Neural cell (in vitro differentiated cells): Measurements from ENCODE around the gene TRABD2B. TPM values are rescaled to one million over a fixed set of nuclear protein-coding genes. Genes with fewer than 3 reads are reported as not detected.

Experiments used
- H2AFZ ChIP-seq: fragments of 200-600, 300-800 bp; sonication (generic), shearing (Covaris generic); 2 replicates; pipeline ENCODE4 v1.6.0; 2014; ENCODE audit warnings: low read depth, mild to moderate bottlenecking, antibody characterized with exemption, low read length, moderate library complexity
- H3F3A ChIP-seq: fragments of 200-600 bp; shearing (Covaris generic); 2 replicates; pipeline ENCODE4 v1.6.1; 2016; ENCODE audit warnings: mild to moderate bottlenecking, moderate library complexity, mixed read lengths, antibody characterized with exemption, low read length; ENCODE audit not compliant: insufficient read depth, poor library complexity, severe bottlenecking
- H3K27ac ChIP-seq: fragments of 200-600, 300-800 bp; sonication (generic), shearing (Covaris generic); 2 replicates; pipeline ENCODE4 v1.5.1; 2014; ENCODE audit warnings: mild to moderate bottlenecking, low read length, moderate library complexity
- H3K27me3 ChIP-seq: fragments of 300-800, 200-600 bp; sonication (generic), shearing (Covaris generic); 2 replicates; pipeline ENCODE4 v1.6.0; 2014; ENCODE audit warnings: mild to moderate bottlenecking, low read depth, low read length, moderate library complexity; ENCODE audit not compliant: insufficient read depth
- H3K36me3 ChIP-seq: fragments of 300-800, 200-600 bp; sonication (generic), shearing (Covaris generic); 2 replicates; pipeline ENCODE4 v1.5.1; 2014; ENCODE audit warnings: mild to moderate bottlenecking, antibody characterized with exemption, low read length, moderate library complexity; ENCODE audit not compliant: insufficient read depth
- H3K4me2 ChIP-seq: fragments of 300-800, 200-600 bp; sonication (generic), shearing (Covaris generic); 2 replicates; pipeline ENCODE4 v1.6.0; 2014; ENCODE audit warnings: mild to moderate bottlenecking, low read length
- H3K4me3 ChIP-seq: fragments of 300-800, 200-600 bp; sonication (generic), shearing (Covaris generic); 2 replicates; pipeline ENCODE4 v1.5.1; 2014; ENCODE audit warnings: mild to moderate bottlenecking, low read length, moderate library complexity
- H3K79me2 ChIP-seq: fragments of 200-600 bp; shearing (Covaris generic); replicated peaks from 2 replicates; pipeline ENCODE4 v1.6.0; 2014; ENCODE audit warnings: mild to moderate bottlenecking, low read length, moderate library complexity; ENCODE audit not compliant: insufficient read depth
- H3K9ac ChIP-seq: fragments of 300-800, 200-600 bp; sonication (generic), shearing (Covaris generic); 2 replicates; pipeline ENCODE4 v1.6.1; 2016; ENCODE audit warnings: mild to moderate bottlenecking, low read length, mixed read lengths
- H3K9me2 ChIP-seq: fragments of 200-600 bp; shearing (Covaris generic); 2 replicates; pipeline ENCODE4 v1.6.1; 2016; ENCODE audit warnings: mild to moderate bottlenecking, low read length, mixed read lengths; ENCODE audit not compliant: insufficient read depth
- H3K9me3 ChIP-seq: fragments of 200-600, 300-800 bp; sonication (generic), shearing (Covaris generic); 2 replicates; pipeline ENCODE4 v1.6.1; 2016; ENCODE audit warnings: mild to moderate bottlenecking, mixed run types, low read length, moderate library complexity, mixed read lengths
- H4K20me1 ChIP-seq: fragments of 200-600 bp; shearing (Covaris generic); 2 replicates; pipeline ENCODE4 v1.6.1; 2016; ENCODE audit warnings: mild to moderate bottlenecking, mixed run types; ENCODE audit not compliant: insufficient read depth
- CTCF ChIP-seq: fragments of 450-650 bp; IDR thresholded peaks from 2 replicates; pipeline ENCODE4 v1.5.1; 2014; ENCODE audit warnings: antibody characterized with exemption, mild to moderate bottlenecking, moderate library complexity; ENCODE audit not compliant: poor library complexity, severe bottlenecking
- EP300 ChIP-seq: fragments of 450-650 bp; conservative IDR thresholded peaks from 2 replicates; pipeline ENCODE4 v1.6.1; 2014; ENCODE audit warnings: antibody characterized with exemption, mild to moderate bottlenecking, moderate library complexity; ENCODE audit not compliant: poor library complexity, severe bottlenecking
- EZH2 ChIP-seq: fragments of 200-600, 300-800 bp; shearing (Covaris generic), sonication (generic); IDR thresholded peaks from 2 replicates; pipeline ENCODE4 v1.6.1; 2014; ENCODE audit warnings: antibody characterized with exemption, low read length, borderline replicate concordance, mild to moderate bottlenecking; ENCODE audit not compliant: insufficient read depth, poor library complexity, severe bottlenecking
- POLR2AphosphoS5 ChIP-seq: IDR thresholded peaks from 2 replicates; pipeline ENCODE4 v1.6.1; 2012
- RAD21 ChIP-seq: fragments of 450-650 bp; conservative IDR thresholded peaks from 2 replicates; pipeline ENCODE4 v1.6.1; 2014; ENCODE audit warnings: antibody characterized with exemption, mild to moderate bottlenecking, moderate library complexity
- REST ChIP-seq: IDR thresholded peaks from 2 replicates; pipeline ENCODE4 v1.6.1; 2012; ENCODE audit warnings: borderline replicate concordance
- SMC3 ChIP-seq: fragments of 450-650 bp; conservative IDR thresholded peaks from 2 replicates; pipeline ENCODE4 v1.6.1; 2014; ENCODE audit warnings: antibody characterized with exemption, mild to moderate bottlenecking, moderate library complexity; ENCODE audit not compliant: poor library complexity
- TAF1 ChIP-seq: IDR thresholded peaks from 2 replicates; pipeline ENCODE4 v1.6.1; 2012; ENCODE audit warnings: low read depth
- polyA plus RNA-seq: library from polyadenylated mRNA; depleted of rRNA; stranded (reverse); fragments of >200 nt; gene quantifications from 2 replicates; pipeline ENCODE4 v1.2.3, GENCODE V29; 2014

The TRABD2B gene
- polyA plus RNA-seq, 1 donor from 2014 or later, result 0.02 TPM

- Histone ChIP-seq H3K79me2 (no peaks in the 10 kb centered on the region), H3K9me2 (no peaks in the 10 kb centered on the region), H4K20me1 (no peaks in the 10 kb centered on the region), H3K36me3 (no peaks in the 10 kb centered on the region), H3K27me3 (peaks cover 97% of the 10 kb centered on the region), H2AFZ (no peak overlapping the region), H3K9ac (no peak overlapping the region), H3K9me3 (no peaks in the 10 kb centered on the region), H3F3A (no peaks in the 10 kb centered on the region), H3K27ac (no peak overlapping the region), H3K4me3 (no peak overlapping the region), H3K4me2 (no peak overlapping the region)
- TF ChIP-seq CTCF (no peak), RAD21 (no peak), POLR2AphosphoS5 (no peak), REST (no peak), EP300 (no peak), EZH2 (no peak), TAF1 (no peak), SMC3 (no peak)
Observed at GRCh38 chr1:47722101-47722500, 275.1 kb downstream of the TRABD2B start.

DNA sequence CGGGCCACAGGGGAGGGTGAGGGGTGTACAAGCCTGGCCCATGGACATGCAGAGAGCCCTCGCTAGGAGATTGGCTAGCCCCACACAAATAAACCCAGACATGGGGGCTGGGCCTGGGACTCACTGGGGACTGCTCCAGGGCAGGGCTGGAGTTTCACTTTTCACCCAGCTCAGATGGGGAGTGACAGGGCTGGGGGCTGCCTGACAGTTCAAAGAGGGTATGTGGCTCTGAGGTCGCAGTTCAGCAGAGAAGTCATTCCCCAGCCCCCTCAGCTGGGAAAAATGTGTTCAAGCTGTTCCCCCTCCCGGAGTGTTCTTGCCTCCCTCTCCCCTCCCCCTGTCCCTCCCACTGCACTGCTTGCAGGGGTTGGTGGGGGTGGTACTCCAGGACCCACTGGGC is 277.1 kb downstream of the TRABD2B start:
- TF ChIP-seq RAD21, result no peak
- no peak for TF ChIP-seq EZH2
- TF ChIP-seq CTCF, result no peak
- TF ChIP-seq REST, result no peak
- TF ChIP-seq POLR2AphosphoS5, result no peak
- Histone ChIP-seq H3K27me3 (peaks cover 96% of the 10 kb centered on the region), H3K9me2 (no peaks in the 10 kb centered on the region)

More for the DNA sequence above, 277.1 kb downstream of the TRABD2B start:
- H3K4me3 ChIP-seq, result no peak overlapping the region
- no peaks in the 10 kb centered on the region for H3K36me3 ChIP-seq
- no peaks in the 10 kb centered on the region for H3K79me2 ChIP-seq
- H4K20me1 ChIP-seq, result no peaks in the 10 kb centered on the region
- no peak overlapping the region for H3K4me2 ChIP-seq
- H2AFZ ChIP-seq, result no peak overlapping the region
- H3K27ac ChIP-seq, result no peak overlapping the region
- H3K9ac ChIP-seq, result no peak overlapping the region
- no peaks in the 10 kb centered on the region for H3F3A ChIP-seq
- H3K9me3 ChIP-seq, result no peaks in the 10 kb centered on the region
